Astrocyte of the cerebellum (primary cell): ENCODE results near the gene PTPRT.

Experiments
- DNase-seq: peaks from one replicate; pipeline ENCODE4 v3.0.0-alpha.2; 2011; ENCODE audit warnings: low read depth
- H3K4me3 ChIP-seq: 2 replicates; pipeline ENCODE4 v1.5.1; 2011; ENCODE audit warnings: mild to moderate bottlenecking, low read depth, low read length, moderate library complexity
- CTCF ChIP-seq: IDR thresholded peaks from 2 replicates; pipeline ENCODE4 v1.5.1; 2012; ENCODE audit warnings: low read length, low read depth, moderate library complexity, mild to moderate bottlenecking; ENCODE audit errors: missing control alignments
- in situ Hi-C: cut with HindIII; loops from 2 replicates; pipeline ENCODE4 v1.10.0; 2017; ENCODE audit warnings: low sequenced_read_pairs

PTPRT gene

GRCh38 chr20:42319252-42320013, 870.3 kb downstream of the PTPRT start:
- in situ Hi-C loops = no loop called here
- no peak overlapping the region for H3K4me3 ChIP-seq
- no peak for DNase-seq
- no peak for TF ChIP-seq CTCF

GRCh38 chr20:42313704-42314103, 876.0 kb downstream of the PTPRT start:
- H3K4me3 ChIP-seq = no peak overlapping the region
- TF ChIP-seq CTCF = no peak
- in situ Hi-C loops = no loop called here
- no peak for DNase-seq

- no peak for TF ChIP-seq CTCF
- no peak for DNase-seq
- H3K4me3 ChIP-seq = no peak overlapping the region
- in situ Hi-C loops = no loop called here
Observed at GRCh38 chr20:42309050-42309449, 880.7 kb downstream of the PTPRT start.

GRCh38 chr20:42308171-42308570, 881.5 kb downstream of the PTPRT start:
- no peak overlapping the region for H3K4me3 ChIP-seq
- TF ChIP-seq CTCF = no peak
- DNase-seq = no peak
- in situ Hi-C loops = no loop called here

- no peak overlapping the region for H3K4me3 ChIP-seq
- no peak for TF ChIP-seq CTCF
- in situ Hi-C loops = no loop called here
- no peak for DNase-seq
Observed at GRCh38 chr20:42295592-42295991, 894.1 kb downstream of the PTPRT start.

GRCh38 chr20:42294976-42295375, 894.7 kb downstream of the PTPRT start:
- no peak for TF ChIP-seq CTCF
- no peak overlapping the region for H3K4me3 ChIP-seq
- DNase-seq = no peak
- in situ Hi-C loops = no loop called here
